GM12865 (cell line): ENCODE data around the gene ARRDC2.

Experiments
- DNase-seq: peaks from one replicate; pipeline ENCODE4 v3.0.0; 2010; ENCODE audit warnings: low read depth
- H3K4me3 ChIP-seq: 2 replicates; pipeline ENCODE4 v1.5.1; 2011; ENCODE audit warnings: mild to moderate bottlenecking, low read depth, low read length, control low read depth
- TF ChIP-seq, protein P1 (sequence below): IDR thresholded peaks from 2 replicates; pipeline ENCODE4 v1.5.1; 2011; ENCODE audit warnings: low read length, control low read depth, low read depth, inconsistent platforms; ENCODE audit not compliant: insufficient read depth; ENCODE audit errors: missing control alignments

ARRDC2 gene

DNA sequence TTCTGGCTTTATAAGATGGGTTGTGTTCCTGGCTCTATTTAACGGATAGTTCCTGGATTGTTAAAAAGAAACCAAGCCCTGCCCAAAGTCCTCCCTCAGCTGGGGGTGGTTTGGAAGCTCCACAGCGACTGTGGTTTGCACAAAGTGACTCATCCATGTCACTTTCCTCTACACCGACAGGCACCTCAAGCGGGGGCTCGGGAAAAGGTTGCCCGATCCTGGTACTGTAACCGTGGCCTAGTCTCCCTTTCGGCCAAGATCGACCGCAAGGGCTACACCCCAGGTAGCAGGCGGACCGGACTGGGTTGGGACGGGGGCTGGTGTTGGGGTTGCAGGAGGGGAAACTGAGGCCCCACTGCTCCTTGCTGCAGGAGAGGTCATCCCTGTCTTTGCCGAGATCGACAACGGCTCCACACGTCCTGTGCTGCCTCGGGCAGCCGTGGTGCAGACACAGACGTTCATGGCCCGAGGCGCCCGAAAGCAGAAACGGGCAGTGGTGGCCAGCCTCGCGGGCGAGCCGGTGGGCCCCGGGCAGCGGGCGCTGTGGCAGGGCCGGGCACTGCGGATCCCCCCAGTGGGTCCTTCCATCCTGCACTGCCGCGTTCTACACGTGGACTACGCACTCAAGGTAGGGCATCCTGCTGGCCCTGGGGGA is 1.6 kb downstream of the ARRDC2 start:
- TF ChIP-seq, protein P1, sequence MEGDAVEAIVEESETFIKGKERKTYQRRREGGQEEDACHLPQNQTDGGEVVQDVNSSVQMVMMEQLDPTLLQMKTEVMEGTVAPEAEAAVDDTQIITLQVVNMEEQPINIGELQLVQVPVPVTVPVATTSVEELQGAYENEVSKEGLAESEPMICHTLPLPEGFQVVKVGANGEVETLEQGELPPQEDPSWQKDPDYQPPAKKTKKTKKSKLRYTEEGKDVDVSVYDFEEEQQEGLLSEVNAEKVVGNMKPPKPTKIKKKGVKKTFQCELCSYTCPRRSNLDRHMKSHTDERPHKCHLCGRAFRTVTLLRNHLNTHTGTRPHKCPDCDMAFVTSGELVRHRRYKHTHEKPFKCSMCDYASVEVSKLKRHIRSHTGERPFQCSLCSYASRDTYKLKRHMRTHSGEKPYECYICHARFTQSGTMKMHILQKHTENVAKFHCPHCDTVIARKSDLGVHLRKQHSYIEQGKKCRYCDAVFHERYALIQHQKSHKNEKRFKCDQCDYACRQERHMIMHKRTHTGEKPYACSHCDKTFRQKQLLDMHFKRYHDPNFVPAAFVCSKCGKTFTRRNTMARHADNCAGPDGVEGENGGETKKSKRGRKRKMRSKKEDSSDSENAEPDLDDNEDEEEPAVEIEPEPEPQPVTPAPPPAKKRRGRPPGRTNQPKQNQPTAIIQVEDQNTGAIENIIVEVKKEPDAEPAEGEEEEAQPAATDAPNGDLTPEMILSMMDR, result no peak
- no peak for DNase-seq
- no peak overlapping the region for H3K4me3 ChIP-seq

DNA sequence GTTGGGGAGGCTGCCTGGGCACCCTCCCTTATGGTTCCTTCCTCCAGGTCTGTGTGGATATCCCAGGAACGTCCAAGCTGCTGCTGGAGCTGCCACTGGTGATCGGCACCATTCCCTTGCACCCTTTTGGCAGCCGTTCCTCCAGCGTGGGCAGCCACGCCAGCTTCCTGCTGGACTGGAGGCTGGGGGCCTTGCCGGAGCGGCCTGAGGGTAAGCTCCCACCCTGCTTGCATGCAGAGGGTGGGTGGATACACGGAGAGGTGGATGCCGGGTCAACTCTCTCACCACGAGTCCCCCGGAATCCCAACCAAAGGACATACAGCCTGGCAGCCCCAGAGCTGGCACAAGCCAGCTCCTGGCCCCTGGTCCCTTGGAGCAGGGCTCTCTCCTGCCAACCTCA is 2.2 kb downstream of the ARRDC2 start:
- TF ChIP-seq, protein P1, result no peak
- no peak overlapping the region for H3K4me3 ChIP-seq
- DNase-seq, result no peak

DNA sequence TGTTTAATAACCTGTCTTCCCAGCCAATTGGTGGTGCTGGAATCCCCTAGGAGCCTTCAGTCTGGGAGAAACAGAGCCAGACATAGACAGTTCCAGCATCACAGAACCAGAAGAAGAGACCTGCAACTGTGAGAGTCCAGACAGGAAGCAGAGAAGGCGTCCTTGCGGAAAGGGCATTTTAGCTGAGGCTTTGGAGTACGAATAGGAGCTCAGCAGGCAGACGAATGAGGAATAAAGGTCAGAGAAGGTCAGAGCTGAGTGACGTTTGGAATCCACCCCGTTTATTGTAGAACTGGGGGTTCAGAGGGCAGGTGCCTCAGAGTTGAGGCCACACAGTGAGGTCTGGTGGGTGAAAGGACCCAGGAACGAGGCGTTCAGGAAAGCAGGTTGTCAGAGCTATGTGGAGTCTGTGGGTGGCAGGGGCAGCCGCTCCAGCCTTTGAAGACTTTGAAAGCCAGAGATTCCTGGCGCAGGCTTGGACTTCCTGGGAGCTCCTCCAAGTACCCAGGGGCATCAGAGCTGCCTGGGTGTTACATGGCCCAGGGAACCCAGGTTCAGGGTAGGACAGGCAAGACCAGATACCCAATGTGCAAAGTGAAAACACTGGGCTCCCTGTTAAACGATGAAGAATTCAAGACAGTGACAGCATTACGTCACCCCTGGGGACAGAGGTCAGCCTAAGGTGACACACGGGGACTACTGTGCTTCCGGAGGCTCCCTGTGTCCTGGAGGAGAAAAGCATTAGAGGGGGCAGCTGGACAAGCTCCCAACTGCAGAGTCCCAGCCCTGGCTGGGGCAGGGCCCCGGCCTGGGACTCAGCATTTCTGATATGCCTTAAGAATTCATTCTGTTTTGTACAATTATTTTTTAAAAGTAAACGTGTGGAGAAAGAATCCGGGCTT is 5.5 kb downstream of the ARRDC2 start:
- TF ChIP-seq, protein P1, result no peak
- no peak for DNase-seq
- no peak overlapping the region for H3K4me3 ChIP-seq

DNA sequence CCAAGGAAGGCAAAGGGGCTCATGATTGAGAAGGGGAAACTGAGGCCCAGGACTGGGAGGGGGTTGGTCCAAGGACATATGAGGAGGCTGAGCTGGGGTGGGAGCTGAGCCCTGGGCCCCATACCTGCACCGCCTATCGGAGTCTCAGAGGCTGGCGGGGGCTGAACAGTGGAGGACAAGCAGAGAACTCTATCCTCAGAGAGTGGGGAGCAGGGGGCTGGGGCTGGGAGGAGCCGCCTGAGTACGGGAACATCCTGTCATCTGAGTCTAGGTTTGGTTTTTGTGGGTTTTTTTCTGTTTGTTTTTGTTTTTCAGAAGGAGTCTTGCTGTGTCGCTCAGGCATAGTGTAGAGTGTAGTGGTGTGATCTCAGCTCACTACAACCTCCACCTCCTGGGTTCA is 6.2 kb downstream of the ARRDC2 start:
- no peak overlapping the region for H3K4me3 ChIP-seq
- no peak for DNase-seq
- TF ChIP-seq, protein P1, result no peak

DNA sequence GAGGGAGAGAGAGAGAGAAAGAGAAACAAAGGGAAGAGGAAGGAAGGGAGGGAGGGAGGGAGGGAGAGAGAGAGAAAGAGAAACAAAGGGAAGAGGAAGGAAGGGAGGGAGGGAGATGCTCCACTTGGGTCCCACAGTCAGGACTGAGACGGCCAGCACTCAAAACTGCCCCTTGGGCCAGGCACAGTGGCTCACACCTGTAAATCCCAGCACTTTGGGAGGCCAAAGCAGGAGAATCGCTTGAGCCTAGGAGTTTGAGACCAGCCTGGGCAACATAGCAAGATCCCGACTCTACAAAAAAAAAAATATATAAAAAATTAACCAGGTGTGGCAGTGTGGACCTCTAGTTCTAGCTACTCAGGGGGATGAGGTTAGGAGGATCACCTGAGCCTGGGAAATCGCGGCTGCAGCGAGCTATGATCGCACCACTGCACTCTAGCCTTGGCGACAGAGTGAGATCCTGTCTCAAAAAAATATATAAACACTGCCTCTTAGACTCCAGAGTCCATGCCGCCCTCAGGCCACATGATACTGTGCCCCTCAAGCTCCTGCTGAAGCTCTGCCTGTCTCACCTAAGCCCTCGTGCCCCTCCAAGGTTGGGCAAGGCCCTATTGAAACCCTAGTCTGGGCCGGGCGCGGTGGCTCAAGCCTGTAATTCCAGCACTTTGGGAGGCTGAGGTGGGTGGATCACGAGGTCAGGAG is 8.4 kb downstream of the ARRDC2 start:
- no peak overlapping the region for H3K4me3 ChIP-seq
- TF ChIP-seq, protein P1, result no peak
- no peak for DNase-seq

DNA sequence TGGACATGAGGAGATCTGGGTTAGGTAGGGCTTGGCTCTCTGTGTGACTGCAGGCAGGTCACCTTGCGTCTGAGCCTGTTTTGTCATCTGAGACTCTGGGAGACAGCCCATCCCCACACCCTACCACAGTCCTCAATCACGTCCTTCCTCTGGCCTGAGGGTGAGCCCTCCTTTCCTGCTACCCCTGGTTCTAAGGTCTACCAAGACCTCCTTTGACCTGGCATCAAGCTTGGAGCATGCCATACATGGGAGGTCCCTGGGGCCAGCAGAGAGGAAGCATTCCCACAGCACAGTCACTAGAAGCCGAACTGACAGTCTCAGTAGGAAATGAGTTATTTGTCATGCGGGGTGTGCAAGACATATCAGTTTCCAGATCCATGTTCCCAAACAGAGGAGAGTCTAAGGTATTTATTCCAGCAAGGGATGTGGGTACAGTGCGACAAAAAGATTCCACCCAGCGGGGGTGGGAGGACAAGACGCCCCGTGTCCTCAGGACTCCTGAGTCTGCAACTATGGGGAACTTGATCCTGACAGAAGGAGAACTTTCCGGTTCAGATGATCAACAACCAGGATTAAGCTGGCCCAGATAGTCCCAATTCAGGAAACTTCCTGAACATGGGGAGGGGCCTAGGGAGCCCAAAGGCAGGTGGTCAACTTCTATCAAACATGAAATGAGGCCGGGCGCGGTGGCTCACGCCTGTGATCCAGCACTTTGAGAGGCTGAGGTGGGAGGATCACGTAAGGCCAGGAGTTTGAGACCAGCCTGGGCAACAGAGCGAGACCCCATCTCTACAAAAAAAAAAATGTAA is 9.5 kb downstream of the ARRDC2 start:
- no peak for DNase-seq
- TF ChIP-seq, protein P1, result no peak
- no peak overlapping the region for H3K4me3 ChIP-seq
